Activated CD4-positive, alpha-beta T cell treated with anti-CD3 and anti-CD28 coated beads, Interleukin-10, Interleukin-2, amounts not matched to agents 100 ng/mL and 50 ng/mL, durations not matched to agents 16 hours and 8 hours (primary cell): ENCODE data around the gene NUTM2F.
"Not testable (repeated sequence)": the region's sequence is repeated elsewhere in the genome, so short reads cannot be mapped to it uniquely, and the experiment has no call there.

ENCODE experiments used
- DNase-seq: peaks from one replicate; pipeline ENCODE4 v3.0.0-alpha.2; 2020

The NUTM2F gene

DNA sequence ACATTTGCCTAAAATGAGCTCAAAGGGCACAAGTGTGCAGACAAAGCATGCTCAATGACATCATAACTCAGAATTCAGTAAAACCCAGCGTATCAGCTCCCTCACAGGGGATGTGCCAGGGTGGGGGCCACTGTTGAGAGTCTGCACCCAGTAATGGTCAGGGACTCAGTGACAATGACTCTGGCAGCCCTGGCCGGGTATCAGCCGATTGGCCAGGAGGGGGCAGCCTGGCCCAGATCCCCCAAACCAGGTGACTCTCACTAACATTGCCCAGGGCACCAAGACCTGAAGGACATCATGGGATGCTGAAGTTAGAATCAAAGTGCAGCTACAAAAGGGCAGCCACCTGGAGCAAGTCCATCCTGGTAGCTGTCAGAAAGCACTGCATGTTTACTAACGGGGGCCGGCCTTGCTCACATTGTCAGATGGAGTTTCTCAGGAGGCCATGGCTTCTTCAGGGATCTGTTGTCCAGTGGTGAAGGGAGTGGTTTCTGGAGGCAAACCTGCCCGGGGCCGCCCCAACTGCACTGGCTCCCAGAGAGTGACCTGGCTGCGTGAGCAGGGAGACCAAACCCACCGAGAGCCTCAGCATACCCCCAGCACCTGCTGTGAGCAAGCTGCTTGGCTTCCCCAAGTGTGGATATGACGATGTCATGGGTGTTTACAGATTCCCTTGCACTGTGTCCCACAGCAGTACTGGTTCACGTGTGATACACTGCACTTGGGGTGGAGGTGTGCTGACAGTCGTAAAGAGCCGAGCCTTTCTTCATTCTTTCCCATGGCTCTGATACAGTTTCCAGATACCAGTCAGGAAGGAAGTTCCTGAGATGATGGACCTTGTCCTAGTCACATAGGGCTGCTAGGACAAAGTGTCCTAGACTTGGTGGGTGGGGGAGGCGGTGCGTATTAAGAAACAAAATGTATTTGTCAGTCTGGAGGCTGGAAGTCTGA lies 13.1 kb downstream of the NUTM2F start:
- DNase-seq, result not testable (repeated sequence)

DNA sequence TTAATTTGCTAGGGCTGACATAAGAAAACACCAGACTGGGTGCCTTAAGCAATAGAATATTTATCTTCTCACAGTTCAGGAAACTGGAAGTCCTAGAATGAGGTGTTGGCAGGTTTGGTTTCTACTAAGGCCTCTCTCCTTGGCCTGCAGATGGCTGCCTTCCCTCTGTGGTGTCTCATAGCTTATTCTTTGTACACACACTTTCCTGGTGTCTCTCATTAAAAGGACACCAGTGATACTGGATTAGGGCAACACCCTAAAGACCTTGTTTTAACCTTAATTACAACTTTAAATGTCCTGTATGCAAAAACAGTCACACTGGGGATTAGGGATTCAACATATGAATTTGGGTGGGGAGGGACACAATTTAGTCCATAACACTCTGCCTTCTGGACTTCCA lies 25.1 kb downstream of the NUTM2F start:
- no peak for DNase-seq

DNA sequence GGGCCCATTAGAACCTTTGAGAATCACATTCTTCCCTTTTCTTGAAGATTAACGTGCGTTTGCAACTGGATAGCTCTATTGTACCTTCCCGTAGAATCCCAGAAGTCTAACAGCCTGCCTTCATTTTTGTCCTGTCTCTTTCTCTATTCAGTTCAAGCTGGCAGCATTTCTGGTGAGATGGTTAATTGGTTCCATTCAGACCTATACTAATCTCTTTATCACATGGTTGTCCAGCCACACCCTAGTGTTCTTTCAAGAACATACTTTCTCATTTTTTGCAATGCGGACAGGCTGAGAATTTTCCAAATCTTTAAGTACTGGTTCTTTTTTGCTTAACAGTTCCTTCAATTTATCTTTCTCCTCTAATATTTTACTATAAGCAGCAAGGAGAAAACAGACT lies 26.0 kb downstream of the NUTM2F start:
- DNase-seq, result no peak

DNA sequence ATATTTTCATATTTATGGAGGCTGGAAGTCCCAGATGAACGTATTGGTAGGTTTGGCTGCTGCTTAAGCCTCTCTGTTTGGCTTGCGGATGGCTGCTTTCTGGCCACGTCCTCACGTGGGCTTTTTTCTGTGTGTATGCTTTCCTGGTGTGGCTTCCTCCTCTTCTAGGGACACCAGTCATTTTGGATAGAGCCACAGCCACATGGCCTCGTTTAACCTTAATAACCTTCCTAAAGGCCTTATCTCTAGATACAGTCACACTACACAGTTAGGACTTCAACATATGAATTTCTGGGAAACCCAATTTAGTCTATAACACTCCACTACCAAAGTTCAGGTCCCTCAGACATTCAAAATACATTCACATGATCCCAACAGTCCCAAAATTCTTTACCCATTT lies 26.9 kb downstream of the NUTM2F start:
- DNase-seq, result no peak

DNA sequence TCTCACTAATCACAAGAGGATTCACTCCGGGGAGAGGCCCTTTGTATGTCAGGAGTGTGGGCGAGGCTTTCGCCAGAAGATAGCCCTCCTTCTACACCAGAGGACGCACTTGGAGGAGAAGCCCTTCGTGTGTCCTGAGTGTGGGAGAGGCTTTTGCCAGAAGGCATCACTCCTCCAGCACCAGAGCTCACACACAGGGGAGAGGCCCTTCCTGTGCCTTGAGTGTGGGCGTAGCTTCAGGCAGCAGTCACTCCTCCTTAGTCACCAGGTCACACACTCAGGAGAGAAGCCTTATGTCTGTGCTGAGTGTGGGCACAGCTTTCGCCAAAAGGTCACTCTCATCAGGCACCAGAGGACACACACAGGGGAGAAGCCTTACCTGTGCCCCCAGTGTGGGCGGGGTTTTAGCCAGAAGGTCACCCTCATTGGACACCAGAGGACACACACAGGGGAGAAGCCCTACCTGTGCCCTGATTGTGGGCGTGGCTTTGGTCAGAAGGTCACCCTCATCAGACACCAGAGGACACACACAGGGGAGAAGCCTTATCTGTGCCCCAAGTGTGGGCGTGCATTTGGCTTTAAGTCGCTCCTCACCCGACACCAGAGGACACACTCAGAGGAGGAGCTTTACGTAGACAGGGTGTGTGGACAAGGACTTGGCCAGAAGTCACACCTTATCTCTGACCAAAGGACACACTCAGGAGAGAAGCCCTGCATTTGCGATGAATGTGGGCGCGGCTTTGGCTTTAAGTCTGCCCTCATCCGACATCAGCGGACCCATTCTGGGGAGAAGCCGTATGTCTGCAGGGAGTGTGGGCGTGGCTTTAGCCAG lies 27.8 kb downstream of the NUTM2F start:
- no peak for DNase-seq

DNA sequence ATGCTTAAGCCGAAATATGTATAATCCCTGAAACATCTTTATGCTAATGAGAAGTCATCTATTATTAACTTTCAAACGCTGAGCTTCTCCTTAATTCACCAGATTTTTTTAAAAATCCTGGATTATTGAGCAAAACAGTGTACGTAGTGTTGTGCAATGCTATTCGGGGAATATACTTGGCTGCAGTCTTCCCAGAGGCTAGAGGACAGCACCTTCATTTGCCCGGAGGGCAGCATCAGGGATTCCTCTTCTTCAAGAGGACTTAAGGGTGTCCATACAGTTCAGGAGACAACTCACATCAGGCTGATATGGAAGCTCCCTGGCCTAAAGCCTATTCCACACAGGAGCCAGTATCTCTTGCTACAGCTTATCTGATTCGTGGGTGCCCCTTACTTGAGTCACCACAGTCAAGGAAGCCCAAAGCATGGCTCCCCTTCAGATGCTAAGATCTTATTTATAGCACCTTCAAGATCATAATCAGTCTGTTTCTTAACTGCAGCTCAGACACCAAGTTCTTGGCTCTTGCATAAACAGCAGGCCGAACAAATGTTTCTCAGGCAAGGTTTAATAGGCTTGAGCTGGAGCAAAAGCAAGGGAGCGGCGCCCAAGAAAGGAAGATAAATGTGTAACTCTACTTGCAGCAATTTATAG lies 29.4 kb downstream of the NUTM2F start:
- DNase-seq, result no peak

DNA sequence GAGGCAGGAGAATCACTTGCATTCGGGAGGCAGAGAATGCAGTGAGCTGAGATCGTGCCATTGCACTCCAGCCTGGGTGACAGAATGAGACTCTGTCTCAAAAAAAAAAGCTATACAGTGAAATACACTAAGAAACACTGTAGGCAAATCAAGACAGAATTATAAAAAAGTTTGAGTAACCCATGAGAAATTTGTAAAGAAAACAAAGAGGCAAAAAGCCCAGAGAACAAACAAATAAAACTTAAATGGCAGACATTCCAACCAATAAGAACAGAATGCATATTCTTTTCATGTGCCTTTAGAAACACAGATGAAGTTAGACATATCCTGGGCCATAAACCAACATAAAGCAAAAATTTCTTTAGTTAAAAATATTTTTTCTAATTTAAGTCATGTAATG lies 38.8 kb downstream of the NUTM2F start:
- no peak for DNase-seq

DNA sequence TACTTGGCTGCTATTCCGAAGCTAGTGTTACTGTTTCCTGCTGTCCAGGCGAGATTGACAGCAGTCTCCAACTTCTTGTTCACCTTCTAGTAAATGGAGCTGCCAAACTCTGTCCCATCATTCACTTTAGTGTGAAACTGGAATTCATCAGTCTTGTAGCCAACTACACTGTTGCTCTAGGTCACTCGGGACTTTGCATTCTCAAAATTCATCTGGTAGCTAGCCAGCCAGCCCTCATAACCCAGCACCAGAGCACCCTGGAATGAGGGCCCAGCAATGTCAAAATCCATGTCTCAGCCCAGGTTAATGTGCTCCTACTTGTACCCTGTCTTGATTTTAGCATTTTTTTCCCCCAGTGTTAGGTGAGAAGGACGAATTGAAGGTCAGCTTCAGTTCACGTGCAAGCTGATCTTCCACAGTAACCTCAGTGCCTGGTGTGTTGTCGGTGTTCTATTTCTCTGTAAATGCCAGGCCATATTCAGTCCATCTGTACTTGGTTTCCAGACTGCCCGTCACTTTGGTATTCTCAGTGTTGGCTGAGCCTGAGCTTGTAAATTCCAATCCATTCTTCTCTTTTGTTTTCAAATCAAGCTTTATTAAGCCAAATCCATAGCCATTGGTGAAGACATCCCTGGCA lies 40.4 kb downstream of the NUTM2F start:
- no peak for DNase-seq

DNA sequence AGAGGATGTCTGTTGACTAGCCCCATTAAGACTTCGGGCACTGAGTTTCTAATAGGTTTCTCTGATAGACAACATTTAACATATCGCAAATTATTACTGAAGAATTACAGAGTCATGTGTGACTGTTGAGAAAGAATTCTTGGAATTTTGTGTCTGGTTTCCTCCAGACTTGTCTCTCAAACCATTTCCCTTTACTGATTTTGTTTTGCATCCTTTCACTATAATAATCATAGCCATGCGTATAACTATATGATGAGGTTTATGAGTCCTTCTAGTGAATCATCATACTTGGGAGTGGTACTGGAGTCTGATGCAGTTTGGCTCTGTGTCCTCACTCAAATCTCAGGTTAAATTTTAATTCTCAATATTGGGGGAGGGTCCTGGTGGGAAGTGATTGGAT lies 42.3 kb downstream of the NUTM2F start:
- no peak for DNase-seq

DNA sequence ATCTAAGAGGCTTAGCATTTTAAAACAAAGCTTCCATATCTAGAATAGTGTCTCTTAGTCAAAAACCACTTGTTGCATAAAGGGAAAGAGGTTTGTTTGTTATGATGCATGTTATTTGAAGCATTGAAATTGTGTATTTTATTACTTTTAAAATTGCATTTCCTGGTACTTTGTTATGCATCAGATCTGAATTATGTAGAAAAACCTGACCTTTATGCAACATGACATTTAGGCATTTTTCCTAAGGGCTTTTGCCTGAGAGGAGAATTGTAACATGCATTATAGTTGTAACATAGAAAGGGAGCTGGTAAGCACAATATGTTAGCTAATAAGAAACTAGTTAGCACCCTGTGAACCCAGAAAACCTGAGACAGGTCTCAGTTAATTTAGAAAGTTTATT lies 47.3 kb downstream of the NUTM2F start:
- DNase-seq, result no peak

DNA sequence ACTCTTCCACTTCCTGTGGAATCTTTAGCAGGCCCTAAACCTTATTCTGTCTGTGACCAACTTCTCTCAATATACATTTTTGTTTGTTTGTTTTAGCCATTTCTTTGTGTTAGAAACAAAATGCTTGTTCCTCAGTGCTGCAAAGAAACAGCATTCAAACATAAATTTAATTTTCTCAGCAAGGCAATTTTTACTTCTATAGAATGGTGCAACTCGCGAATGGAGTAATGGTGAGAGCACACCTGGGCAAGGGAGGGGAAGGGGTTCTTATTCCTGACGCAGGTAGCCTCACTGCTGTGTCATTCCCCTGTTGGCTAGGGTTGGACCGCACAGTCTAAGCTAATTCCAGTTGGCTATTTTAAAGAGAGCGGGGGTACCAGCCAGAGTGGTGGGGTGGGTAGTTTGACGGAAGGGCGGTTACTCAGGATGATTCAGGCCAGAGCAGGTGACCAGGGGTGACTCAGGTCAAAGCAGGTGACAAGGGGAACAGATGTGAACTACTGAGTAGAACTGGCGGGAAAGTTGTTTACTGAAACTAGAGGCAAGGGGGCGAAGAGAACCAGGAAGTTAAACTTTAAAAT lies 47.9 kb downstream of the NUTM2F start:
- no peak for DNase-seq

DNA sequence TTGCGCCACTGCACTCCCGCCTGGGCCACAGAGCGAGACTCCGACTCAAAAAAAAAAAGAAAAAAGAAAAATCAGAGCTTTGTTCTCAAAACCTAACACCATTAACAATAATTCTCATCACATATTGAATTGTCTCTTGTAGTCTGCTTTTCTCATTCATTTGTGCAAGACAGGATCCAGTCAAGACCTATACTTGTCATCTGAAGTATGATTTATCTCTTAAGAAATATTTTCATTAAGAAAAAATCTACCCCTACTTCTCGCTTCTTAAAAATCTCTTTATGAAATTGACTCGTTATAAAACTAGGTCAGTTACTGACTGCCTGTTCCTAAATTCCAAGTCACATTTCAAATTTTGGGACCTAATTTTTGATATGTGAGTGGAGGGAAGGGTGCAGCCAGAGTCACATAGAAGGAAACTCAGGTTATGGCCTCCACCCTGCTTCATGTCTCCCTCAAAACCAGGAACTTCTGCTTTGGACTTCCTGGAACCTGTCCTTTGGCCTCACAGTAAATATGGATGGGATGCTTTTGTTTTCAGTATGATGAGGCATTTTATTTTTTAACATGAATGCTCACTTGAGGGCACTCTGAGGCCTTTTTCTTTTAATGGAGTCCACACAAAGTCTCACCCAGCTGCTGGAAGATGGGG lies 50.4 kb downstream of the NUTM2F start:
- no peak for DNase-seq

DNA sequence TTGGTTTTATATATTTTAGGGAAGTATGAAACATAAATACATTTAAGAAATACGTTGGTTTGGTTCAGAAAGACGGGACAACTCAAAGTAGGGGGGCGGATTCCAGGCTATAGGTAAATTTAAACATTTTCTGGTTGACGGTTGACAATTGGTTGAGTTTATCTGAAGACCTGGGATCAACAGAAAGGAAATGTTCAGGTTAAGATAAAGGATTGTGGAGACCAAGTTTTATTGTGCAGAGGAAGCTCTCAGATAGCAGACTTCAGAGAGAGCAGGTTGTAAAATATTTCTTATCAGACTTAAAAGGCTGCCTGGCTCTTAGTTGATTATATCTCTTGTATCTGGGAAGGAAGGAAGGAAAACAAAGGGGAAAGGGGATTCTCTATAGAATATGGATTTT lies 51.4 kb downstream of the NUTM2F start:
- not testable (repeated sequence) for DNase-seq

DNA sequence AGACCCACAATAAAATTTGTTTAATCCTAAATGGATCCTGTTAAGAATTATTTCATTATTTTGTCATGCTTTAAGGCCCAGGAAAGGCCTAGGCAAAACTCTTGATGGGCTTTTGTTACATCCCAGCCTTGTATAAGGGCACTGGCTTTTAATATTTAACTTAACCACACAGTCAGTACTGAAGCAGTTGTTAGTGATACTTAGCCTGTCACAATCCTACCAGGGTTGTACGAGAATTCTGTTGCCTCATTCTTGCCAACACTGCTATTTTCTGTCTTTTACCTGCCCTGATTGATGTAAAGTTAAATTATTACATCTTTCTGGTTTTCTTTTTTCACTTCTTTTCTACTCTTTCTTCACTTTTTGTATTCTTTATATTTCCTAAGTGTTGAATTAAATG lies 58.4 kb downstream of the NUTM2F start:
- DNase-seq, result no peak

DNA sequence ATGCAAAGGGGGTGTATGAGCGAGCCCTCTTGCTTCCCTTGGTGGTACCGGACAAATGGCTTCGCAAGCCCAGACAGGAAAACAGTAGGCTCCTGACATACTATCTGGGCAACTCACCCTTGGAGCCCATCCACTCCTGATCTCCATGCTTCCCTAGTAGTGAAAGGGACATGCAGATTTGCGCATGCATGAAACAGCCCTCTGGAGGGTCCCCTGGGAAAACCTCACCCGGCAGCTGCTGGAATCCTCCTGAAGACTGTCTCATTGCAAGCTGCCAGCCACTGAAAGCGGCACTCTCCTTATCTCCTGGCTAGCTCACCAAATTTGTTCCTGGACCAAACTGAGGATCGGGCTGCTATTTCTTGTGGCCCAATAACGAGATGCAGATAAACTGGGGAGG lies 59.2 kb downstream of the NUTM2F start:
- DNase-seq, result no peak
